Stimulated activated CD4-positive, alpha-beta T cell treated with anti-CD3 and anti-CD28 coated beads, Interleukin-12 subunit alpha, Interleukin-12 subunit beta, amount 100 ng/mL, for 48 hours (primary cell): ENCODE data around the gene BRI3BP.
"Not testable (repeated sequence)": the region's sequence is repeated elsewhere in the genome, so short reads cannot be mapped to it uniquely, and the experiment has no call there.

Experiments
- DNase-seq, 3 donors: peaks; one replicate each; pipeline ENCODE4 v3.0.0-alpha.2; 2020; ENCODE audit warnings: low read depth in 2 of 3, low spot score in 1 of 3

Gene BRI3BP

DNA sequence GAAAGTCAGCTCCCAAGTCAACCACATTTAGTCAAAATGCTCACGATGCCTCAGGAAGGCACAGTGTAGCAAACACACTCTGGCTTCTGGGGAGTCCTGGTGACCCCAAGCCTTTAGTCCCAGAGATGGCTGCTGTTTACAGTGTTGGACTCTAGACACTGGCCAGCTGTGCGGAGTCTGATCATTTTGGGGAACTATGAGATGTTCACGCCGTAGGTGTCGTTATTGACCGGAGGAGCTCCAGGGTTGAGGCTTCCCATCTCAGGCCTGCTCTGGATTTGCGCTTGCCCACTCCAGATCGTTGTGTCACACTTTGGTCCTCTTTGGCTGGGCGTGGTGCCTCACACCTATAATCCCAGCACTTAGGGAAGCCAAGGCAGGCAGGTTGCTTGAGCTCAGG lies 27.7 kb downstream of the BRI3BP start:
- DNase-seq, result no peak

GRCh38 chr12:125021771-125022170 lies 28.3 kb downstream of the BRI3BP start:
- no peak for DNase-seq

GRCh38 chr12:125023065-125023464 lies 29.6 kb downstream of the BRI3BP start:
- DNase-seq, result no peak

DNA sequence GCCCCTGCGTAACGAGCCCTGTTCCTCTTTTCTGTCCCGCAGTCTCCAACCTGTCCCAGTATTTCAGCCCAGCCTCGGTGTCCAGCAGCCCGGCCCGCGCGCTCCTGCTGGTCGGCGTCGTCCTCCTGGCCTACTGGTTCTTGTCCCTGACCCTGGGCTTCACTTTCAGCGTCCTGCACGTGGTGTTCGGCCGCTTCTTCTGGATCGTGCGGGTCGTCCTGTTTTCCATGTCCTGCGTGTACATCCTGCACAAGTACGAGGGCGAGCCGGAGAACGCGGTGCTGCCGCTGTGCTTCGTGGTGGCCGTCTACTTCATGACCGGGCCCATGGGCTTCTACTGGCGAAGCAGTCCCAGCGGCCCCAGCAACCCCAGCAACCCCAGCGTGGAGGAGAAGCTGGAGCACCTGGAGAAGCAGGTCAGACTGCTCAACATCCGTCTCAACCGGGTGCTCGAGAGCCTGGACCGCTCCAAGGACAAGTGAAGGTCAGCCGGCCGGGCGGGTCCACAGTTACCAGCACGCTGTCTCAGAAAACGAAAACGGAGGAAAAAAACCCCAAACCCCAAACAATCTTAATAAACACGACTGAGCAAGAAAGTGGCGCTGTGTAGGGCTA lies 31.6 kb downstream of the BRI3BP start:
- DNase-seq, result no peak

- DNase-seq, result no peak
Measured at GRCh38 chr12:125025606-125026235, 32.3 kb downstream of the BRI3BP start.

GRCh38 chr12:125028106-125028505 lies 34.7 kb downstream of the BRI3BP start:
- no peak for DNase-seq

- no peak for DNase-seq
Measured at GRCh38 chr12:125029761-125030358, 36.4 kb downstream of the BRI3BP start.

- DNase-seq, result not testable (repeated sequence)
Measured at GRCh38 chr12:125031471-125031870, 38.0 kb downstream of the BRI3BP start.

- no peak for DNase-seq
Measured at GRCh38 chr12:125032466-125033152, 39.2 kb downstream of the BRI3BP start.

DNA sequence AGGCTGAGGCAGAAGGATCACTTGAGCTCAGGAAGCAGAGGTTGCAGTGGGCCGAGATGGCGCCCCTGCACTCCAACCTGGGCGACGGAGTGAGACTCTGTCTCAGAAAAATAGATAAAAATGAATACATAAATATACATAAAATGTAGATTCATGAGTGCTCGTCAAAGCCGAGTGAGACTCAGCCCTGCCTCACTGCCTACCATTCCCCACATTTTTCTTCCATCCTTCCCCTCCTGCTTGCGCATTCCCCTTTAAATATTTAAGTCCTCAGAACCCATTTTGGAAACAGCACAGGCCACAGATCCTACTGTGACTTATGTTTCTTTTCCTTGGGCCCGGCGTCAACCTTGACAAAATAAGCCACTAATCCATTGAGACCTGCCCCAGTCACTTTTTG lies 39.8 kb downstream of the BRI3BP start:
- DNase-seq, result no peak

DNA sequence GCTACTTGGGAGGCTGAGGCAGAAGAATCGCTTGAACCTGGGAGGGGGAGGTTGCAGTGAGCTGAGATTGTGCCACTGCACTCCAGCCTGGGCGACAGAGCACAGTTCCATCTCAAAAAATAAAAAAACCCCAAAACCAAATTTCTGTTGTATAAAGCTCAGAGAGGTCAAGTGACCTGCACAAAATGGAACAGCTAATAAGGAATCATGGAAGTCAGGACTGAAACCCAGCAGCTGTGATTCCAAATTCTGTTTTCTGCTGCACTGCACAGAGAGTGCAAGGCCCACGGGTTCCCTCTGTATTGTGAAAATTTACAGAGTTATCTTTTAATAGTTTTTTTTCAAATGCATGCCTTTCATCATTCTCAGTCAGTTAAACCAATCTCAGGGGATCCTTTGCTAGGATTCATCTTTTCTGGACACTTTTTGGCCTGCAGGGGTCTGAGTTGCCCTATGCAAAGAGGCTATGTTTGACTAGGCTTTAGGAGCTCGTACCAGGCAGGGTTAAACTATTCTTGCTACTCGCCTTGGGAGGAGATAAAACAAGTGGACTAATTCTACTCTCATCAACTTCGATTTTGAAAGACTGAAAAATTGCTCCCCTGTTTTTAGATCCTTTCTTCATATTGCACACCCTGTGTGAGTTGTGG lies 45.7 kb downstream of the BRI3BP start:
- no peak for DNase-seq

DNA sequence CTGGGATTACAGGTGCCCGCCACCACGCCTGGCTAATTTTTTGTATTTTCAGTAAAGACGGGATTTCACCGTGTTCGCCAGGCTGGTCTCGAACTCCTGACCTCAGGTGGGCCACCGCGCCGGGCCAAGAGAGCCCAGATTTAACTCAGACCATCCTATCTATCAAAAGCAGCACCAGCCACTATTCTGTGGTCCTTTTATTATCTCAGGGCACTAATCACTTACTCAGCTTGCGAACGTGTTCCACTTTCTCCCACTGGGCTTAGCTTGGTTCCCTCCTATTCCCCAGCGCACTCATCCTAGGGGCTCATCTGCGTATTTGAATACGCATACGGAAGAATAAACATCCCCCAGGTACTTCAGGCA lies 55.6 kb downstream of the BRI3BP start:
- no peak for DNase-seq

DNA sequence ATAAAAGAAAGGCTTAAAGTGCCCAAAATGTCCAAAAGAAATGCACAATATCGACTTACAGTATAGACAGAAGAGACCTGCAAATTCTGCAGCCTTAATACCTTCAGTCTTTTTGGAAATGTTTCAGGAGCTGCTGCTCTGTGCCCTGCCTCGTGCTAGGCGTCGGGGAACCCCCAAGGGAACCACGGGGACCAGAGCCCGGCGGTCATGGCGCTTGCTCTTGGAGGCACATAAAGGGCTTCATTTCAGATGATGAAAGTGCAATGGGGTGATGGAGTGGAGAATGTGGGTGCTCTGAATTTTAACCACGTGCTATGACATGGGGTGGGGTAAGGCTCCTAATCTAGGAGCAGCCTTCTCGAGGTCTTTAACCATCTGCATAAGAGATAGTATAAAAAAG lies 57.0 kb downstream of the BRI3BP start:
- DNase-seq, result no peak

DNA sequence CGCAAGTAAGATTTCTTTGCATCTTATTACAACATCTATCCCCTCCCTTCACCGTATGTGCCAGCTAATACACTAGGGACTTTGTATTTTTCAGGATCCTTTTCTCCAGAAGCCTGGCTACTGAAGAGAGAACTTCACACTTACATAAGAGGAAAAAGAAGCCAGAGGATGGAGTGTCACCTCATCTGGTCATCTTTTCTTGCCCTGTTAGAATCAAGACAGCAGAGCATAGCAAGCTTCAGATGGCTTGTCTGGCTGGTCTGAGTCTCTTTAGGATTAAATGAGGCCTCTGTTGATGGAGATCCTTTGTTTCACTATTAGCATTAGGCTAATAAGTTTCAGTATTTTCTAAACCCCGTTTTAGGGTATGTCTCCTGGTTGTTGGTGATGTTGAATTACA lies 57.4 kb downstream of the BRI3BP start:
- DNase-seq, result no peak

DNA sequence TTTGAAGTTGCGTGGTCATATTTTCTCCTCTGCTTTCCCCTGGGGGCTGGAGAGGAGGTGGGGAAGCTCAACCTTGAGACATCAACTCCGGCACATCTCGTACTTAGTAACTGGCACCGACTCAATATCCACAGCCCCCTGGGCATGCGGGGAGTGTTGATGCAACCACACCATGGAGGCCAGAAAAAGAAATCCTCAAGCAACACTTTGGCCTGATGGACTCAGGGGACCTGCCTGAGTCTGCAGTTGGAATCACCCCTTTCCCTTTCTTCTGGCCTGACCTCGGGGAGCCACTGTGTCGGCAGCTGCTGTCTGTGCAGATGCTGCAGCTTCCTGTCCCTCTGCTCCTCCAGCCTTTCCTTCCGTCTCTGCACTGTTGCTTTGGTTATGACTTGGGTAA lies 60.4 kb downstream of the BRI3BP start:
- DNase-seq, result no peak

DNA sequence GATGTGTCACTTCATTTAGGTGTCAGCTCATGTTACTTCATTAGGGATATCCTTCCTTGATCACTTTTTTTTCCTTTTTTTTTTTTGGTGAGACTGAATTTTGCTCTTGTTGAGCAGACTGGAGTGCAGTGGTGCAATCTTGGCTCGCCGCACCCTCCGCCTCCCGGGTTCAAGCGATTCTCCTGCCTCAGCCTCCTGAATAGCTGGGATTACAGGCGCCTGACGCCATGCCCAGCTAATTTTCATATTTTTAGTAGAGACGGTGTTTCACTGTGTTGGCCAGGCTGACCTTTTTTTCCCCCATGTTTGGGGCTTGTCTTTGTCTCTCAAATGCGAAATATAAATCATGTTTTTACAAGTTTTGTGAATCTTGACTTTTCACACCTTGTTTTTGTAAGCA lies 62.1 kb downstream of the BRI3BP start:
- no peak for DNase-seq

DNA sequence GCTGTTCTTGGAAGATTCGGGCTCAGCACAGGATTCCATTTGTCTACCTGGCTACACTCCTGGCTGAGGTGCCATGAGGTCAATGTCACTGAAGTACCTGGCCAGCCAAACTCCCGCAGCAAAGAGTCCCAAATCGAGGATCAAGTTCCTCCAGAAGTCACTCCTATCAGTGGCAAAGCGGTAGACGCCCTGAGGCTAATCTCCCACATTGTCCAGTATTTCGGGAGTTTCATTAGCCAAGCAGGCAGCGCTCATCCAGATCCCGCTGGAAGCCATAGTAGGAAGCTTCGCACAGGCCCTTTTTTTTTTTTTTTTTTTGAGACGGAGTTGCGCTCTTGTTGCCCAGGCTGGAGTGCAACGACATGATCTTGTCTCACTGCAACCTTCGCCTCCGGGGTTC lies 62.9 kb downstream of the BRI3BP start:
- DNase-seq, result no peak

- DNase-seq, result no peak
Measured at GRCh38 chr12:125057708-125058107, 64.3 kb downstream of the BRI3BP start.

- DNase-seq, result no peak
Measured at GRCh38 chr12:125061229-125061628, 67.8 kb downstream of the BRI3BP start.

DNA sequence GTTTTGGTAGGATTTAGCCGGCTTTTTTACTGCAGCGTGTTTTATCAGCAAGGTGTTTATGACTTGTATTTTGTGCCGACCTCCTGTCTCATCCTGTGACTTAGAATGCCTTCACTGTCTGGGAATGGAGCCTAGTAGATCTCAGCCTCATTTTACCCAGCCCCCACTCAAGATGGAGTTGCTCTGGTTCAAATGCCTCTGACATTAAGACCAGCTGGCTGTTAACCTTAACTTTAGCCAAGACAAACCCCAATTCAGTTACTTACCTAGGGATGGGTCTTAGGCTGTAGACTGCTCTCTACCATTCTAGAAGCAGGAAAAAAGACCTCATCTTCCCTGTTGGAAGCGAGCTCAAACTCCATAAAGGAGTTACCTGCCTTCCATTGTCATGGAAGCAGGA lies 70.1 kb downstream of the BRI3BP start:
- not testable (repeated sequence) for DNase-seq

GRCh38 chr12:125064492-125064891 lies 71.0 kb downstream of the BRI3BP start:
- DNase-seq, result no peak
